SK-N-DZ (cell line): Measurements from ENCODE around the gene CLTC.

Source experiments
- DNase-seq: peaks from one replicate; pipeline ENCODE4 v3.0.0-alpha.2; 2015; ENCODE audit warnings: low spot score

CLTC gene

GRCh38 chr17:59723041-59723440 lies 103.3 kb downstream of the CLTC start:
- no peak for DNase-seq

DNA sequence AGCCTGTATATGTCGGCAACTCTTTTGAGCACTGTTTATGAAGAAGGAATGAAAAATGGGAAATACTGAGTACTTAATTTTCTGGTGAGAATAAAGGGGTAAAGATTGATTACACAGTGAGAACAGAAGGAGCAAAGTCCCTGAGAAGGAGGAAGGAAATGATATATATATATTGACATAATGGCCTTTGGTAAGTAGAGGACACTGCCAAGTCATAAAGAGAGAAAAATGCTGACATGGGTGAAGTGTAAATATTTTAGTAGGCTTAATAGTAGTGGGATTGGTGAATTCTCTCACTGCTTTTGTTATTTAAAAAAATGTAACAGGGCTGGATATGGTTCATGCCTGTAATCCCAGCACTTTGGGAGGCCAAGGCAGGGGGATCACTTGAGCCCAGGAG lies 103.9 kb downstream of the CLTC start:
- no peak for DNase-seq

DNA sequence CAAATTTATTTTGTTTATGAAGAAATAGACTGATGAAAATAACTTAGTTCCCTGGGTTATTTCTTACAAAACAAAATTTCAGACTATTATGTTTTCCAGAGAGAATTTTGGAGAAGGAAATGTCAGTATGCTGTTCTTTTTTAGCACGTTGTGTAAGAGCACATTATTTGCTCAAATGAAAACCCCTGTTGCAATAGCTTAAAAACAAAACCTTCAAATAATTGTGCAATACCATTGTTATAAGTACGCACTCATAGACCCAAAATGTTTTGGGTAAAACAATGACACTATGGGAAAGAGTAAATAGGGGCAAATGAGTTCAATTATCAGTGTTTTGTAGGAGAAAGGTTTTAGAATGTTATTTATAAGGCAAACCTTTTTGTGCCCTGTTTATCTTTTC lies 106.0 kb downstream of the CLTC start:
- no peak for DNase-seq

- no peak for DNase-seq
These were observed 108.3 kb downstream of the CLTC start for GRCh38 chr17:59727817-59728533.

- no peak for DNase-seq
These were observed 110.7 kb downstream of the CLTC start for GRCh38 chr17:59730268-59730834.

DNA sequence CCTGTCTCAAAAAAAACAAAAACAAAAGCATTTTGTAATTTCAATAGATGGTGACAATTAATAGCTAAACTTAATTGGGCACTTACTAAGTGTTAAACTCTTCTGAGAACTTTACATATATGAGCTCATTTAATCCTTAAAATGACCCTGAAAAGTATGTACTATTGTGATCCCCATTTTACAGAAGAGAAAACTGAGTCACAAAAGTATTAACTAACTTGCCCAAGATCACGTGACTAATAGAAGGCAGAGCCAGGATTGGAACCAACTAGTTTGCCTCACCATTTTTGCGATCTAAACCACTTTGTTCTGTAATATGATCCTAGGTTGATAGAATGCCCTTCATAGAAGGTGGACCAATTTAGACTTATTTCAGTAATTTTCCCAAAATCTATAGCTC lies 114.0 kb downstream of the CLTC start:
- no peak for DNase-seq

- no peak for DNase-seq
These were observed 114.5 kb downstream of the CLTC start for GRCh38 chr17:59734226-59734625.

- DNase-seq = no peak
These were observed 117.6 kb downstream of the CLTC start for GRCh38 chr17:59737324-59737723.

DNA sequence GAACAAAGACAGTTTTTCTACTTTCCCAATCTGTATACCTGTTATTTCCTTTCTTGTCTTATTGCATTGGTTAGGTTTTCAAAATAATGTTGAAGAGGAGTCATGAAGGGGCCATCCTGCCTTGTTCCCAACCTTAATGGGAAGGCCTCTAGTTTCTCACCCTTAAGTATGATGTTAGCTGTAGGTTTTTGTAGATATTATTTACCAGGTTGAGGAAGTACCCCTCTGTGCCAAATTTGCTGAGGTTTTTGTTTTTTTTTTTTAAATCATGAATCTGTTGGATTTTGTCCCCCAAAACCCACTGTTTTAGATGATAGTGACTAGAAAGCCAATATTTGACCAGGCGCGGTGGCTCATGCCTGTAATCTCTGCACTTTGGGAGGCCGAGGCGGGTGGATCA lies 124.1 kb downstream of the CLTC start:
- no peak for DNase-seq

DNA sequence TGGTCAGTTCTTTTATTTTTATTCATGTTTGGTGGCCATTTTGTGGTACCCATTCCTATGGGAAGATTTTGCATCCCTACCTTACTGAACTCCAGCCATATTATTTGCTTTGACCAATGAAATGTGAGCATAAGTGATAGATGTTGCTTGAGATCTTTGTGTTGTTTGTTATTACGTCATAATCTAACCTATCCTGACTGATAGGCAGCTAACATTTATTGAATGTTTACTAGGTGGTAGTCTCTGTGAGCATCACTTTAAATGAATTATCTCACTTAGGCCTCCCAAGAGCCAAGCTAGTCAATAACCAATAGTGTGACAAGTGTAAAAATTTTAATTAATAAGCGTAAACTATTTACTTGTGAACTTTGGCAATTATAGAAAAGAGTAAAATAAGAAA lies 125.3 kb downstream of the CLTC start:
- no peak for DNase-seq
